Karpas-422 (cell line): ENCODE measurements around the gene SLC1A2. TPM values are rescaled to one million over a fixed set of nuclear protein-coding genes. Genes with fewer than 3 reads are reported as not detected.

Experiments used
- DNase-seq: peaks from one replicate; pipeline ENCODE4 v3.0.0-alpha.2; 2015
- H2AFZ ChIP-seq: fragments of 200-600 bp; sonication (generic); 2 replicates; pipeline ENCODE4 v1.6.1; 2014; ENCODE audit warnings: antibody characterized with exemption, low read length, mixed read lengths
- H3K27ac ChIP-seq: fragments of 200-600 bp; sonication (generic); 2 replicates; pipeline ENCODE4 v1.5.1; 2014; ENCODE audit warnings: mild to moderate bottlenecking, low read length, moderate library complexity
- H3K27me3 ChIP-seq: fragments of 200-600 bp; sonication (generic); 2 replicates; pipeline ENCODE4 v1.6.1; 2014; ENCODE audit warnings: low read length, mixed read lengths
- H3K36me3 ChIP-seq: fragments of 200-600 bp; sonication (generic); 2 replicates; pipeline ENCODE4 v1.6.1; 2014; ENCODE audit warnings: low read length, mixed read lengths; ENCODE audit not compliant: insufficient read depth
- H3K4me1 ChIP-seq: fragments of 200-600 bp; sonication (generic); 2 replicates; pipeline ENCODE4 v1.6.1; 2014; ENCODE audit warnings: mild to moderate bottlenecking, low read length, mixed read lengths
- H3K4me2 ChIP-seq: fragments of 200-600 bp; sonication (generic); 2 replicates; pipeline ENCODE4 v1.6.1; 2014; ENCODE audit warnings: low read length, low read depth, mild to moderate bottlenecking; ENCODE audit not compliant: poor library complexity, severe bottlenecking
- H3K4me3 ChIP-seq: fragments of 200-600 bp; sonication (generic); 2 replicates; pipeline ENCODE4 v1.5.1; 2014; ENCODE audit warnings: mild to moderate bottlenecking, antibody characterized with exemption, low read length, mixed read lengths
- H3K79me2 ChIP-seq: fragments of 200-600 bp; sonication (generic); 2 replicates; pipeline ENCODE4 v1.6.1; 2014; ENCODE audit warnings: mild to moderate bottlenecking, low read length, mixed read lengths
- H3K9ac ChIP-seq: fragments of 200-600 bp; sonication (generic); 2 replicates; pipeline ENCODE4 v1.6.0; 2014; ENCODE audit warnings: low read length
- H3K9me2 ChIP-seq: fragments of 200-600 bp; sonication (generic), shearing (Covaris generic); replicated peaks from 2 replicates; pipeline ENCODE4 v1.6.0; 2014; ENCODE audit warnings: mild to moderate bottlenecking, low read length, moderate library complexity; ENCODE audit not compliant: insufficient read depth
- H3K9me3 ChIP-seq: fragments of 300-700, 200-600 bp; sonication (generic); 2 replicates; pipeline ENCODE4 v1.6.1; 2014; ENCODE audit warnings: low read length, mixed read lengths
- H4K20me1 ChIP-seq: fragments of 200-600 bp; sonication (generic); 2 replicates; pipeline ENCODE4 v1.6.1; 2014; ENCODE audit warnings: mild to moderate bottlenecking, antibody characterized with exemption, low read length, low read depth; ENCODE audit not compliant: insufficient read depth
- total RNA-seq: library from RNA; depleted of rRNA; stranded (reverse); fragments of >200 nt; shearing (Covaris generic); gene quantifications from 2 replicates; pipeline ENCODE4 v1.2.3, GENCODE V29; 2014; ENCODE audit warnings: low replicate concordance

The SLC1A2 gene
- total RNA-seq, 1 experiment from 2014 or later, result not detected

- no peaks in the 10 kb centered on the region for H3K36me3 ChIP-seq
- no peaks in the 10 kb centered on the region for H3K27me3 ChIP-seq
- DNase-seq, result no peak
- no peaks in the 10 kb centered on the region for H3K9me3 ChIP-seq
- H3K4me3 ChIP-seq, result no peak overlapping the region
- no peak overlapping the region for H3K9ac ChIP-seq
- no peaks in the 10 kb centered on the region for H3K4me1 ChIP-seq
- H2AFZ ChIP-seq, result no peak overlapping the region
- H3K27ac ChIP-seq, result no peak overlapping the region
- H3K4me2 ChIP-seq, result no peak overlapping the region
- H4K20me1 ChIP-seq, result no peaks in the 10 kb centered on the region
- no peaks in the 10 kb centered on the region for H3K79me2 ChIP-seq
- H3K9me2 ChIP-seq, result no peaks in the 10 kb centered on the region
Observed at GRCh38 chr11:35347173-35347878, 72.0 kb downstream of the SLC1A2 start.

GRCh38 chr11:35346472-35347156, 72.7 kb downstream of the SLC1A2 start:
- no peaks in the 10 kb centered on the region for H3K27me3 ChIP-seq
- H3K4me2 ChIP-seq, result no peak overlapping the region
- no peak overlapping the region for H3K9ac ChIP-seq
- H4K20me1 ChIP-seq, result no peaks in the 10 kb centered on the region
- no peaks in the 10 kb centered on the region for H3K4me1 ChIP-seq
- H3K9me2 ChIP-seq, result no peaks in the 10 kb centered on the region
- no peak overlapping the region for H2AFZ ChIP-seq
- no peaks in the 10 kb centered on the region for H3K36me3 ChIP-seq
- H3K9me3 ChIP-seq, result no peaks in the 10 kb centered on the region
- H3K27ac ChIP-seq, result no peak overlapping the region
- no peak for DNase-seq
- H3K4me3 ChIP-seq, result no peak overlapping the region
- no peaks in the 10 kb centered on the region for H3K79me2 ChIP-seq

- H3K4me2 ChIP-seq, result no peak overlapping the region
- no peaks in the 10 kb centered on the region for H3K36me3 ChIP-seq
- no peaks in the 10 kb centered on the region for H3K9me3 ChIP-seq
- H3K9me2 ChIP-seq, result no peaks in the 10 kb centered on the region
- H3K27me3 ChIP-seq, result no peaks in the 10 kb centered on the region
- no peaks in the 10 kb centered on the region for H4K20me1 ChIP-seq
- no peak overlapping the region for H3K9ac ChIP-seq
- no peak overlapping the region for H3K4me3 ChIP-seq
- H2AFZ ChIP-seq, result no peak overlapping the region
- no peak for DNase-seq
- no peaks in the 10 kb centered on the region for H3K79me2 ChIP-seq
- H3K4me1 ChIP-seq, result no peaks in the 10 kb centered on the region
- H3K27ac ChIP-seq, result no peak overlapping the region
Observed at GRCh38 chr11:35344681-35345574, 74.4 kb downstream of the SLC1A2 start.

GRCh38 chr11:35343033-35343598, 76.2 kb downstream of the SLC1A2 start:
- no peak overlapping the region for H3K9ac ChIP-seq
- H4K20me1 ChIP-seq, result no peaks in the 10 kb centered on the region
- no peaks in the 10 kb centered on the region for H3K36me3 ChIP-seq
- H3K27me3 ChIP-seq, result no peaks in the 10 kb centered on the region
- H3K27ac ChIP-seq, result no peak overlapping the region
- DNase-seq, result no peak
- H2AFZ ChIP-seq, result no peak overlapping the region
- H3K4me2 ChIP-seq, result no peak overlapping the region
- no peaks in the 10 kb centered on the region for H3K9me2 ChIP-seq
- no peak overlapping the region for H3K4me3 ChIP-seq
- H3K9me3 ChIP-seq, result no peaks in the 10 kb centered on the region
- H3K79me2 ChIP-seq, result no peaks in the 10 kb centered on the region
- H3K4me1 ChIP-seq, result no peaks in the 10 kb centered on the region

GRCh38 chr11:35340715-35341114, 78.6 kb downstream of the SLC1A2 start:
- Histone ChIP-seq H3K4me2 (no peak overlapping the region), H3K79me2 (no peaks in the 10 kb centered on the region)
- no peak for DNase-seq

GRCh38 chr11:35340071-35340470, 79.3 kb downstream of the SLC1A2 start:
- H3K9me2 ChIP-seq, result no peaks in the 10 kb centered on the region
- no peak overlapping the region for H3K4me3 ChIP-seq
- no peaks in the 10 kb centered on the region for H3K27me3 ChIP-seq
- DNase-seq, result no peak
- H3K36me3 ChIP-seq, result no peaks in the 10 kb centered on the region
- no peak overlapping the region for H2AFZ ChIP-seq
- no peak overlapping the region for H3K4me2 ChIP-seq
- H3K4me1 ChIP-seq, result no peaks in the 10 kb centered on the region
- no peaks in the 10 kb centered on the region for H3K79me2 ChIP-seq
- H4K20me1 ChIP-seq, result no peaks in the 10 kb centered on the region
- no peaks in the 10 kb centered on the region for H3K9me3 ChIP-seq
- H3K27ac ChIP-seq, result no peak overlapping the region
- H3K9ac ChIP-seq, result no peak overlapping the region

More at GRCh38 chr11:35340715-35341114, 78.6 kb downstream of the SLC1A2 start:
- Histone ChIP-seq H3K4me1 (no peaks in the 10 kb centered on the region), H4K20me1 (no peaks in the 10 kb centered on the region), H3K9me3 (no peaks in the 10 kb centered on the region), H3K4me3 (no peak overlapping the region), H3K27me3 (no peaks in the 10 kb centered on the region), H2AFZ (no peak overlapping the region), H3K36me3 (no peaks in the 10 kb centered on the region), H3K9ac (no peak overlapping the region), H3K9me2 (no peaks in the 10 kb centered on the region), H3K27ac (no peak overlapping the region)

- Histone ChIP-seq H4K20me1 (no peaks in the 10 kb centered on the region), H3K4me1 (no peaks in the 10 kb centered on the region), H3K36me3 (no peaks in the 10 kb centered on the region), H3K79me2 (no peaks in the 10 kb centered on the region), H2AFZ (no peak overlapping the region), H3K9me3 (no peaks in the 10 kb centered on the region), H3K4me2 (no peak overlapping the region), H3K4me3 (no peak overlapping the region), H3K27me3 (no peaks in the 10 kb centered on the region), H3K9me2 (no peaks in the 10 kb centered on the region), H3K27ac (no peak overlapping the region), H3K9ac (no peak overlapping the region)
- DNase-seq, result no peak
Observed at GRCh38 chr11:35338921-35339320, 80.4 kb downstream of the SLC1A2 start.

- H4K20me1 ChIP-seq, result no peaks in the 10 kb centered on the region
- H3K9me2 ChIP-seq, result no peaks in the 10 kb centered on the region
- H3K27ac ChIP-seq, result no peak overlapping the region
- no peak for DNase-seq
- no peak overlapping the region for H3K4me3 ChIP-seq
- H3K27me3 ChIP-seq, result no peaks in the 10 kb centered on the region
- no peaks in the 10 kb centered on the region for H3K36me3 ChIP-seq
- no peak overlapping the region for H3K9ac ChIP-seq
- no peak overlapping the region for H2AFZ ChIP-seq
- no peaks in the 10 kb centered on the region for H3K9me3 ChIP-seq
- H3K4me1 ChIP-seq, result no peaks in the 10 kb centered on the region
- H3K79me2 ChIP-seq, result no peaks in the 10 kb centered on the region
- no peak overlapping the region for H3K4me2 ChIP-seq
Observed at GRCh38 chr11:35337914-35338305, 81.4 kb downstream of the SLC1A2 start.
